SHP77 treated with DMSO at 0.1 percent for 48 hours (cell line): ENCODE measurements around the gene FOSB.

Experiments
- DNase-seq: peaks from one replicate; lab custom pipeline; 2025; lab: John Stamatoyannopoulos, UW

FOSB gene

GRCh38 chr19:45485305-45486077, 17.7 kb downstream of the FOSB start:
- DNase-seq, result peak; percentile 86

GRCh38 chr19:45488708-45489107, 20.9 kb downstream of the FOSB start:
- no peak for DNase-seq

GRCh38 chr19:45489216-45489855, 21.5 kb downstream of the FOSB start:
- no peak for DNase-seq

GRCh38 chr19:45492137-45492626, 24.4 kb downstream of the FOSB start:
- no peak for DNase-seq

GRCh38 chr19:45492627-45493470, 25.1 kb downstream of the FOSB start:
- DNase-seq, result no peak

- DNase-seq, result no peak
These were observed 26.6 kb downstream of the FOSB start for GRCh38 chr19:45494261-45494916.

- DNase-seq, result no peak
These were observed 27.4 kb downstream of the FOSB start for GRCh38 chr19:45495178-45495577.

- DNase-seq, result no peak
These were observed 28.7 kb downstream of the FOSB start for GRCh38 chr19:45496349-45496953.

GRCh38 chr19:45497791-45498190, 30.0 kb downstream of the FOSB start:
- DNase-seq, result no peak

GRCh38 chr19:45498411-45499195, 30.8 kb downstream of the FOSB start, which contains the start of gene PPM1N:
TSS of gene PPM1N (plus strand) at chr19:45498443. CDS start at chr19:45498473, 30 bp downstream.
- no peak for DNase-seq

- DNase-seq, result no peak
These were observed 31.7 kb downstream of the FOSB start for GRCh38 chr19:45499196-45500180.

GRCh38 chr19:45500918-45501729, 33.3 kb downstream of the FOSB start:
- no peak for DNase-seq

- DNase-seq, result no peak
These were observed 33.9 kb downstream of the FOSB start for GRCh38 chr19:45501730-45502014.

GRCh38 chr19:45502111-45502510, 34.3 kb downstream of the FOSB start:
- no peak for DNase-seq

GRCh38 chr19:45503909-45504308, 36.1 kb downstream of the FOSB start:
- DNase-seq, result no peak

- no peak for DNase-seq
These were observed 37.6 kb downstream of the FOSB start for GRCh38 chr19:45505151-45505995.

GRCh38 chr19:45505996-45506245, 38.1 kb downstream of the FOSB start:
- no peak for DNase-seq
